DMS153 treated with DMSO at 0.1 percent for 48 hours (cell line): ENCODE measurements around the gene MAP2K3.

Experiments
- DNase-seq: peaks from one replicate; lab custom pipeline; 2025; ENCODE audit not compliant: unreplicated experiment; lab: John Stamatoyannopoulos, UW

The MAP2K3 gene

GRCh38 chr17:21252796-21253645 lies 31.5 kb upstream of the MAP2K3 start, which contains the start of gene NATD1:
Gene NATD1 (minus strand): TSS chr17:21253410. CDS start chr17:21253264, 146 bp downstream.
- DNase-seq: peak; percentile 0

- no peak for DNase-seq
Measured at GRCh38 chr17:21253646-21254441, 30.7 kb upstream of the MAP2K3 start.

DNA sequence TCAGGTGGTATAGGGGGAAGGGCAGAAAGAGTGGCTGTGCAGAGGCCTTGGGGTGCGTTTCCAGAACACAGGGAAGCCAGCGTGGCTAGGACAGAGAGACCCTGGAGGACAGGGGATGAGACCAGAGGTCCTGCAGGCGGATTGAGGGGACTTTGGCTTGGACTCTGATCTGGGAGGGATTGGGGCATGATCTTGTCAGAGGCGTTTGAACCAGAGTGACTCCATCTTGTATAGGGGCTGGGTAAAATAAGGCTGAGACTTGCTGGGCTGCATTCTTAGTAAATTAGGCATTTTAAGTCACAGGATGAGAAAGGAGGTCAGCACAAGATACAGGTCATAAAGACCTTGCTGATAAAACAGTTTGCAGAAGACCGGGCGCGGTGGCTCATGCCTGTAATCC lies 25.9 kb upstream of the MAP2K3 start:
- DNase-seq: no peak

DNA sequence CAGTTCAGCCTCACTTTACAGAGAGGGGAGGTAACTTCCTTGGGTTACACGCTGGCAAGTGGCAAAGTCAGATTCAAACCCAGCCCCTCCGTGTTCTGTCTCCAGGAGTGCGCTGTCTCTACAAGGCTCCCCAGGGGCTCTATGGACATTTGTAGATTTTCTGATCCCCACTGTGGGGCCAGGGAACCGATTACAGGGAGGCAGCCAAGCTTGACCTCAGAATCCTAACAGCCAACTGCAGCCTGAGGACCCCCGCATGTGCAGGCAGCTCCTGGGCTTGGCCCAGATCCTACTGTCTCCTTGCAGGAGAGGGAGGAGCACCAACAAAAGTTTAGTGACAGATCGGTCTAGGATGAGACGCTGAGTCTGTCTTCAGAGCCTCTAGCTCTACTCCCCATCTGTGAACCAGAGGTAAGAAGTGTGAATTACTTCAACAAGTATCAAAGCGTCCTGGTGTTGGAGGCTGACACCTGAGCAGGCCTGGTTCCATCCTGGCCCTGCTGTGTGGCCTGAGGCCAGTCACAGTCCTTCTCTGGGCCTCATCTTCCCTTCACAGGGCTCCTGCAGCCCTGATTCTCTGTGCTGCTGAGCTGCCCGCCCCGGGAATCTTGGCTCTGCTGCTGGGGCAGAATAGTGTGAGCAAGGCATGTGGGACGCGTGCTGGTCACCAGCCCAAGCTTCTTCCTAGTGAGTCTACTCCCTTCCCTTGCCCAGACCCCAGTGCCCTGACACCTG lies 22.1 kb upstream of the MAP2K3 start:
- no peak for DNase-seq

GRCh38 chr17:21263376-21263775 lies 21.1 kb upstream of the MAP2K3 start:
- DNase-seq: no peak

DNA sequence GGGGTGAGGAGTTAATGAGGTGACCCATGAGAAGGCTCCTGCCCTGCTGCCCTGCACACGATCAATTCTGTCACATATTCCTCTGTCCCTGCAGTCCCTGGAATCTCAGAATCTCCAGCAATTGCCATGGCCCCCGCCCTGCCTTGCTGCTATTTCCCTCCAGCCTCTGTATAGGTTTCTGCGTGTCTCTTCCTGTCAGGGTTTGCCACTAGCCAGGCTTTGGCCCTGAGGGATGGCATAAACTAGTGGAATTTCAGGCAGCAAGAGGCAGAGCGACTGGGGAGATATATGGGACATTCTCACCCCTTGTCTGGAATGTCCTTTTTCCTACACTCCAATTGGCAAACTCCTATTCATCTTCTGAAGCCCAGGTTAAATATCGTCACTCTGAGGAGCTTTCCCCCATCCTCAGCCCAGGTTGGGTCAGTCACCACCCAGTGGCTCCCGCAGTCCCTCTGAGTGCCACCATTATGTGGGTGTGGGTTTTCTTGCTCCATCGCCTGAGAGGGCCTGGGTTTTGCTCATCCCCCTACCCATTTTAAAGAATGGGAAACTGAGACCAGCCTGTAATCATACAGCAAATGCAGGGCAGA lies 15.8 kb upstream of the MAP2K3 start:
- no peak for DNase-seq

- no peak for DNase-seq
Measured at GRCh38 chr17:21269394-21269793, 15.1 kb upstream of the MAP2K3 start.

- no peak for DNase-seq
Measured at GRCh38 chr17:21271454-21272183, 12.9 kb upstream of the MAP2K3 start.

DNA sequence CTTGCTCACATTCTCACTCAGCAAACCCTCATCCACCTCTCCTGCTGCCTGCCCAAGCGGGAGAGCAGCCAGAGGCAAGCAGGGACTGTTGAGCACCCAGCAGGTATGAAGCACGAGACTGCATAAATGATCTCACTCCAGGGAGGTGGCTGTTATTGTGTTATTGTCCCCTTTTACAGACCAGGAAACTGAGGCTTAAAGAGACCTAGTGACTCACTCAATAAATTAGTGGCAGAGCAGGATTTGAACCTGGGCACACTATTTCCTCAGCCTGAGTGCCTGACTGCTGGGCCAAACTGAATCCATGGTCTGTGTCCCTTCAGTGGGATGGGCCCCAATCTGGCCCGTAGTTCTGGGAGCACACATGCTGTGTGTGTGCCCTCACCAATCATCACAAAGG lies 12.3 kb upstream of the MAP2K3 start:
- DNase-seq: no peak

GRCh38 chr17:21272881-21273792 lies 11.4 kb upstream of the MAP2K3 start:
- DNase-seq: no peak

- no peak for DNase-seq
Measured at GRCh38 chr17:21275047-21275578, 9.4 kb upstream of the MAP2K3 start.

DNA sequence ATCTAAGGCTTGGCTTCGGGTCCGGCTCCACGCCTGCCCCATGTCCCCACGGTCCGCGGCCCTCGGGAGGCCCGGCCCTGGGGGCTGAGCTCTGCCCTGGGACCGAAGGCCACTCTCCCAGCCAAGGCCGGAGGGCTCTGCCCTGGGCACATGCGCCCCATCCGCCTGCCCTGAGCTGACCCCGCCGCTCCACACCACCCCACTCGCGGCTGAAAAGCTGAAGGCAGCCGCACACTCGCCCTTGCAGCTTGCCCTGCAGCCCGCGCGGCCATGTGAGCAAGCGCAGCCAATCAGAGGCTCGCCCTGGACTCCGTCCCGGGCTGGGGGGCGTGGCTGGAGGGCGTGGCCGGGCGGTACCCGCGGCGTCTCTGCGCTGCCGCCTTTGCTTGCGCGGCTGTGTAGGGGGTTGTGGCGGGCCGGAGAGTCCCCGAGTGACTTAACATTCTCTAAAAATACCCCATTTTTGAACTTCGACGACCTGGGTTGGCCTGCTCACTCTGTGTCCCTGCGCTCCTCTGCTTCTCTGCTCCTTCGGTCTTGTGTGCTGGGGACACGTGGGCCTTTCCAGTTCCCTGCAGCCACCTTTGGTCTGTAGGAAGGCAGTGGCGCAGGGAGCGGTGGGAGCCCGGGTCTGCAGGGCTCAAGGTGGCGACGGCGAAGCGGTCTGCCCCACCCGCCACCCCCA lies 8.8 kb upstream of the MAP2K3 start:
- peak; percentile 29 for DNase-seq

DNA sequence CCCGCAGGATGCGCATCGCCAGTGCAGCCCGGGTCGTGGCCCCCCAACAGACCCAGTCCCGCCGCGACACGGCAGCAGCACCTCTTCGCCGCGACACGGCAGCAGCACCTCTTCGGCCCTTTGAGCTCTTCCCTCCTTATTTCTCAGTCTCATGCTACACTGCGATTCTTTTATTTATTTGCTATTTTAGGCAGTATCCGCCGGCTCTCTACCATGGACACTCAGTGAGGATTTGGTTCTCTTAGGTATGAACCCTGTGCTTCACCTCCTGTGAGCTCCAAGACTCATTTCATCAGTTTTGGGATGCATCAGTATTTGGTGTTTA lies 8.3 kb upstream of the MAP2K3 start:
- DNase-seq: no peak

DNA sequence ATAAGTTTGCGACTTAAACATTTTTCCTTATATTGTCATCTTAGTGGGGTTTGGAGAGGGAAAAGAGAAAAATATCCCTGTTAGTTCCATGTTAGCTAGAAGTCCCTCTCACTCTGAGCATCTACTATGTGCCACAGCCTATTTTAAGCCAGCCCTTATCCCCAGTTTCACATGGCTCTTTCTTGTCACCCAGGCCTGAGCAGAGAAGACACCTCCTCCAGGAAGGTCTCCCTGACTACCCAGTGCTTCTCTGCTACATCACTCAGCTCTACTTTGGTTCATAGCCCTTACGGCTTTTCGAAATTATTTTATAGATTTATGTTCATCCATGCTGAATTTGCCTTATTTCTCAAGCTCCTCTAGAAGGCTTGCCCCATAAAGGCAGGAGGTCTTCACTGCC lies 7.2 kb upstream of the MAP2K3 start:
- no peak for DNase-seq

DNA sequence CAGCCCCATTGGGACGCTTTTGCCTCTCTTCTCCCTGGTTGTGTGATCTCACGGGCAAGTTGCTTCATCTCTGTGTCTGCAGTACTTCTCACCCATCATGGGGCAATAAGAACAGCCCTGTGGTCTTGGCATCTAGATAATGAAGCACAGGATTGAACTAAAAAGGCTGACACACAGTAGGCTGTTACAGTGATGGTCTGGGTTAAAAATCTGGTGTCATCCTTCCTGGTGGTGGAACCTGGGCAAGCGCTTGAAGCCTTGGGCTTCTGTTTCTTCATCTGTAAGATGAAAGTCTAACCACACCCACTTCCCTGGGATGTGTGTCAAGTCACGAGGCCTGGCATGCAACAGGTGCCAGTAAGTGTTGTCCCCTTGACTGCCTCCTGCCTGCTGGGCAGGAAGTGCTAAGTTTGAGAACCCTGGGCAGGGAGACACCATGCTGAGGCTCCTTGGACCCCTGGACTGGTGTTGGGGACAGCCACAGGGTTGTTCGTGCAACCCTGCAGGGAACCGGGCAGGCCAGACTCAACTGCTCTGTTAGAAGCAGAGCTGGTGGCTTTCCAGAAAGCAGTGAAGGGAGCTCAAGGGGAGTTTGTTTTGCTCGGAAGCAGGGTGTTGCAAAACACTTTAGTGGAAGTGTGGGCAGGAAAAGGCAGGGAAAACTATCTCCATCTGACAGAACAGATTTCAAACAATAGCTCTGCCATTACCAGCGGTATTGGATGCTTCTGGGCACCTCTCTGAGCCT lies 5.9 kb upstream of the MAP2K3 start:
- no peak for DNase-seq

DNA sequence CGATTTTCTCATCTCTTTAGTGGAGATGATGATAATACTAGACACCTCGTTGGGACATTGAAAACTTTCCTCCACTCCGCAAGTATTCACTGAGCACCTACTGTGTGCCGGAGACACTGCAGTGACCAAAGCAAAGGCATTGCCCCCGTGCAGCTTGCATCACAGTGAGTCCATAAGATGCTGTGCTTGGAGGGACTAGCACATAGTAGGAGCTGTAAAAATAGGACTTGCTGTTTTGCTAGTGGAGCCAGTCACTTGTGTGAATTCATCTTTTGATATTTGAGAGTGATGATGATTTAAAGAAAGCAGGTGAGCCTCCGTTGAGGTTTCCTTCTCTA lies 5.3 kb upstream of the MAP2K3 start:
- DNase-seq: no peak

GRCh38 chr17:21279582-21279981 lies 4.9 kb upstream of the MAP2K3 start:
- no peak for DNase-seq

- peak; percentile 3 for DNase-seq
Measured at GRCh38 chr17:21280081-21280518, 4.4 kb upstream of the MAP2K3 start.
